ENCODE measurements around the gene KRTAP16-1.

The KRTAP16-1 gene

DNA sequence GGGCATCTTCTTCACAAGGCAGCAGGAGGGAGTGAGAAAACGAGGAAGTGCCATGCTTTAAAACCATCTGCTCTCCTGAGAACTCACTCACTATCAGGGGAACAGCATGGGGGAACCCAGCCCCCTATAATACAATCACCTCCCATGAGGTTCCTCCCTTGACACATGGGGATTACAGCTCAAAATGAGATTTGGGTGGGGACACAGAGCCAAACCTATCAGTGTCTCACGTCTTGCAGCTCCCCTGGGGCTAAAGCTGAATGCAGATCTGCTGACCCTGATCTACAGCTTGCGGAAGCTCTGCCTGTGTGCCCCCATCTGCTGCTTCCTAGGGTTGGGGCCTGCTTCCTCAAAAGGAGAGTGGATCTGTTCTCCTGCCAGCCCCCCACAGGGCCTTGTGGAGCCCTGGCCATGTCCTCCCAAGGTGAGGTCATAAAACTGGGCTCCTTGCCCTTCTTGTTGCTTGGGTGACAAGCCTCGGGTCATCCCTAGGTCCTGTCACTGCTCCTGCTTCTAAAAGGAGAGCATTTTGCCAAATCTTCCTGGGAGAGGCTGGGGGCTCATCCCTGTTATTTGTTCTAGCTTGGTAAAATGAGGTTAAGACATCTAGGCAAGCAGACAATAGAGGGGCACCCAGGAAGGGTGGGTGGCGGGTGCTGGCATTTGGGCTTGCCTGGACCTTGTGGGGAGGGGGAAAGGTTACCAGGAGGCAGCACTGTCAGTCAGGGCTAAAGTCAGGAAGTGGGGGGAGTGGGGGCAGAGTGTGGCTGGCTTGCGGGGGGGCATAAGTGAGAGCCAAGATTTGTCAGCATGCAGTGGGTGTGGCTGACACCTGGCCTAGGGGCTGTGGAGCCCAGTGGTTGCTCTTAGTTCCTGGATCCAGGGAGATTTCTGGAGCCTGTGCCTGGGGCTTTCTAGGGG, 25.5 kb upstream of the KRTAP16-1 start:
- no peak overlapping the region for H3K4me3 Mint-ChIP-seq

DNA sequence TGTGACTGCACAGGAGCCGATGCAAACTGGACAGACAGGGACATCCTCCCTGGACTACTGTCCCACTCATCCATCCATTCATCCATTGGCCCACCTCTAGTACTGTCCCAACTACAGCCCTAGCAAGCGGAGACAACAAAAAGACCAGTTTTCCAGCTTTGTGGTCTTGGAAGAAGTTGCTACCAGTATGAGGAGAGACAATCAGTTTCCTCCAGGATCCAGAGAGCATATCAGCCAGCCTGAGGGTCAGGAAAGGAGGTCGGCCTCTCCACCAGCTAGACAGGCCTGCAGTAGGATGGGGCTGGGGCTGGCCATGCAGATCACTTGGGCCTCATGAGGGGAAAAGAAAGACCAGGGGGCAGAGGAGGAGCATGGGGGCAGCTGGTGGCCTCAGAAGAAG, 24.7 kb upstream of the KRTAP16-1 start:
- H3K9me3 Mint-ChIP-seq = no peaks in the 10 kb centered on the region
- H3K27me3 Mint-ChIP-seq = no peaks in the 10 kb centered on the region
- H3K27ac Mint-ChIP-seq = peak overlapping the region; percentile 36
- no peaks in the 10 kb centered on the region for H3K36me3 Mint-ChIP-seq
- H3K4me3 Mint-ChIP-seq = no peak overlapping the region
- H3K4me1 Mint-ChIP-seq = peaks cover 59% of the 10 kb centered on the region

More for the DNA sequence above, 25.5 kb upstream of the KRTAP16-1 start:
- Mint-ChIP-seq H3K9me3 (no peaks in the 10 kb centered on the region), H3K27ac (no peak overlapping the region), H3K27me3 (no peaks in the 10 kb centered on the region), H3K36me3 (no peaks in the 10 kb centered on the region), H3K4me1 (peaks cover 62% of the 10 kb centered on the region)

DNA sequence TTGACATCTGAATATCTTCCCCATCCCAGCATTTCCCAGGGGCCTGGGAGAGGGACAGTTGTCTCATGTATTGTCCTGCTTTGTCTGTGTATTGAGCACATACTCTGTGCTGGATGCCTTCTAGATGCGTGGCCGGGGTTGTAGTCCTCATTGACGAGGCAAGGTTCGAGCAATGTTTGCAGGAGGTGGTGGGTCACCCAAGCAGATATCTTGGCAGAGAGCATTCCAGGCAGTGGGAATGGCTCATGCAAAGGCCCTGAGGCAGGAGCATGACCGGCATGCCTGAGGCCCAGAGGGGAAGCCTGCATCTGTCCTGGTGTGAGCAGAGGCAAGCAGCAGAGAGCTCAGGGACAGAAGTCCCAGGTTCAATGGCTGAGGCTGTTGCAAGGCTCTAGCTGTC, 24.0 kb upstream of the KRTAP16-1 start:
- Mint-ChIP-seq H3K4me3 (no peak overlapping the region), H3K36me3 (no peaks in the 10 kb centered on the region), H3K27ac (peak overlapping the region; percentile 84), H3K4me1 (peaks cover 59% of the 10 kb centered on the region), H3K27me3 (no peaks in the 10 kb centered on the region), H3K9me3 (no peaks in the 10 kb centered on the region)

DNA sequence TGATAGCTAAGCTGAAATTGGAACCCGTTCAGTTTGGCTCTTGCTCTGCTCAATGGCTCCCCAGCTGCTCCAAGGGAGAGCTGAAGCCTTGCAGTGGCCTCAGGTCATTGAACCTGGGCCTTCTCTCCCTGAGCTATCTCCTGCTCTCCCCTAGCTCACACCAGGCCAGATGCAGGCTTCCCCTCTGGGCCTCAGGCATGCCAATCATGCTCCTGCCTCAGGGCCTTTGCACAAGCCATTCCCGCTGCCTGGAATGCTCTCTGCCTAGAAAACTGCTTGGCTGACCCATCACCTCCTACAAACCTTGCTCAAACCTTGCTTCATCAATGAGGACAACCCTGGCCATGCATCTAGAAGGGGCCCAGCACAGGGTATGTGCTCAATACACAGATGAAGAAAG, 23.1 kb upstream of the KRTAP16-1 start:
- Mint-ChIP-seq H3K4me1 (peaks cover 56% of the 10 kb centered on the region), H3K27ac (no peak overlapping the region), H3K9me3 (no peaks in the 10 kb centered on the region), H3K27me3 (no peaks in the 10 kb centered on the region), H3K4me3 (no peak overlapping the region), H3K36me3 (no peaks in the 10 kb centered on the region)

DNA sequence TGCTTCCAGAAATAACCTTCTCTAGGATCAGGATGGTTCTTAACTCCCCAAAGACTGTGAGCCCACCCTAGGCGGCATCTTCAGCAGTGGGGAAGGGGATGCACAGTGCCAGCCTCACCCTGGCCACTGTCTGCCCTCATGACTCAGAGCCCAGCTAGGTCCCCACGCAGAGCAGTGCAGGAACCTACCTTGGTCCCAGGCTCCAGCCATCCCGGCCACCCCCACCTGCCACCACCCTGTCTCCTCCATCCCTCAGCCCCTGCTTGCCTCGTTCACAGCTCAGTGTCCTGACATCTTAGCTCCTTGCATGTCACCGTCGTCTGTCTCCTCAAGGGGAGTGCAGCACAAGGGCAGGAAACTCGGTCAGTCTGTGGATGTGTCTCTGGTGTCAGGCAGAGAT, 22.5 kb upstream of the KRTAP16-1 start:
- Mint-ChIP-seq H3K27me3 (no peaks in the 10 kb centered on the region), H3K27ac (no peak overlapping the region), H3K4me1 (peaks cover 62% of the 10 kb centered on the region), H3K9me3 (no peaks in the 10 kb centered on the region), H3K4me3 (no peak overlapping the region), H3K36me3 (no peaks in the 10 kb centered on the region)

DNA sequence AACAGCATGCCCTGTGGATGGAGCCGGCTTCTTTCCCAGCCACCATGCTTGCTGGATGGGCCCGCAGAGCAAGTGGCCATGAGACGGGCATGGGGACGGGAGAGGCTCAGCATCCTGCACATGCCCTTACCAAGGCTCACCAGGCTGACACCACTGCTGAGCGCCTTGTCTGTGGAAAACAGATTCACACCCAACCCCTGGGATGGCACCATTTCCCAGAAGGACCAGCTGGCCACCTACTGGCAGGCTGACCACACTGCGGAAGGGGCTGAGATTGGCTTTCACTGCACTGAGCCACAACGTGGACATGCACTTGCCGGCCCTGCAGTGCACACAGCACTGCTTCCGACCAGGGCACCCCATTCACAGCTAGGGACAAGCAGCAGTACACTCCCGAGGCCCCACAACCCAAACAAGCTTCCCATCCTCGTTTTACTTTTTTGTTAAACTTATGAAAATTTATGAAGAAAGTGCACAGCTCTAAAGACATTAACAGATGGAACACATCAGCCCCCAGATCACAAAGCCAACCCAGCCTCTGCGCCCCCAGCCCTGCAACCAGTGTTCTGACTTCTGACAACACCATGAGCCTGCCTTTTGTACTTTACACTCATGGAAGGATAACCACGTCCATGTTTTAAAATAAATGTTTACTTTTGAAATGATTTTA, 20.3 kb upstream of the KRTAP16-1 start:
- H3K9me3 Mint-ChIP-seq = no peaks in the 10 kb centered on the region
- H3K36me3 Mint-ChIP-seq = no peaks in the 10 kb centered on the region
- H3K27ac Mint-ChIP-seq = no peak overlapping the region
- H3K27me3 Mint-ChIP-seq = no peaks in the 10 kb centered on the region
- peaks cover 57% of the 10 kb centered on the region for H3K4me1 Mint-ChIP-seq
- H3K4me3 Mint-ChIP-seq = no peak overlapping the region

DNA sequence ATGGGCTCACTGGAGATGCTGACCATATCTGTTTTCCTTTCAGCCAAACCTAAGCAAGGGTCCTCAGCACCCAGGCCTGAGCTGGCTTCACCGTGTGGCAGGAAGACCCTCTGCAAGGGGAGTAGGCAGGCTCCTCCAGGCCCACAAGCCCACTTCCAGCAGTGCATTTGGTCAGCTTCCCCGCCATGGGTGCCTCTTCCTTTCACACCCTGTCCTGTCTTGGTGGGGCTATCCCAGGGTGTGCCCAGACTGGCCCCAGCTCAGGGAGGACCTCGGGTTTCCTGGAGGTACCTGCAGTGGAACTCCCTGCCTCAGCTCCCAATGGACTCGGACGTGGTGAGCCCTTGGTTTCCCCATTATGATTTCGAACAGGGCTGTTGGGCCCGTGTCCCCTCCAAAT, 19.1 kb upstream of the KRTAP16-1 start:
- H3K27me3 Mint-ChIP-seq = no peaks in the 10 kb centered on the region
- no peak overlapping the region for H3K27ac Mint-ChIP-seq
- H3K9me3 Mint-ChIP-seq = no peaks in the 10 kb centered on the region
- no peak overlapping the region for H3K4me3 Mint-ChIP-seq
- peaks cover 57% of the 10 kb centered on the region for H3K4me1 Mint-ChIP-seq
- no peaks in the 10 kb centered on the region for H3K36me3 Mint-ChIP-seq

DNA sequence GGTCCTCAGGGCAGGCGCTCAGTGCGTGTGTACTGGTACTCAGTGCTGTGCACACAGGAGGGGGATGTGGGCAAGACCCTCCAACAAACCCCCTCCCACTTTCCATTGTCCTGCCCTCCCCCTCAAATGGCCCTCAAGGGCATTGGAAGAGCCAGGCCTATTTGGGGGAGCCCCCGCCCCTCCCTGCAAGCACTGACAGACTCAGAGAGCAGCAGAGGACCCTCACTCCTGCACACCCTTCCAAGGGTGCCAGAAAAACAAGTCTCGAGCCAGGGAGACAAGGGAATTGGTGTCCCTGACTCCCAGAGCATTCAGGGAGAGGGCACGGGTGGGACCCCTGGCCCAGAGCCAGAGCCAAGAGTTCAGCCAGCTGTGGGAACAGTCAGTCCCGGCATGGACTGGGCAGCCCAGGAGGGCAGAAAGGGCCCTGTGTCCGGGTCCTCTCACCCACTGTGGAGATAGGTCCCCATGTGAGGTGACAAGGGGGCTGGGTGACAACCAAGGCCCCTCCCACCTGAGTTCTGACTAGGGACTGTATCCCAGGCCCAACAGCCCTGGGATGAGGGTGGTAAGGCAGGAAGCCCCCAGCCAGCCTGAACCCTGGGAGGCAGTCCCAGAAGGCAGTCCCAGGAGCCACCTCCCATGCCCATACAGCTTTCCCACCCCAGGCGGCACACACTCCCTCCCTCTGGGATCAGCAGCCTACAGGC, 18.5 kb upstream of the KRTAP16-1 start:
- Mint-ChIP-seq H3K36me3 (no peaks in the 10 kb centered on the region), H3K4me1 (peaks cover 60% of the 10 kb centered on the region), H3K27ac (no peak overlapping the region), H3K9me3 (no peaks in the 10 kb centered on the region), H3K27me3 (no peaks in the 10 kb centered on the region), H3K4me3 (no peak overlapping the region)

DNA sequence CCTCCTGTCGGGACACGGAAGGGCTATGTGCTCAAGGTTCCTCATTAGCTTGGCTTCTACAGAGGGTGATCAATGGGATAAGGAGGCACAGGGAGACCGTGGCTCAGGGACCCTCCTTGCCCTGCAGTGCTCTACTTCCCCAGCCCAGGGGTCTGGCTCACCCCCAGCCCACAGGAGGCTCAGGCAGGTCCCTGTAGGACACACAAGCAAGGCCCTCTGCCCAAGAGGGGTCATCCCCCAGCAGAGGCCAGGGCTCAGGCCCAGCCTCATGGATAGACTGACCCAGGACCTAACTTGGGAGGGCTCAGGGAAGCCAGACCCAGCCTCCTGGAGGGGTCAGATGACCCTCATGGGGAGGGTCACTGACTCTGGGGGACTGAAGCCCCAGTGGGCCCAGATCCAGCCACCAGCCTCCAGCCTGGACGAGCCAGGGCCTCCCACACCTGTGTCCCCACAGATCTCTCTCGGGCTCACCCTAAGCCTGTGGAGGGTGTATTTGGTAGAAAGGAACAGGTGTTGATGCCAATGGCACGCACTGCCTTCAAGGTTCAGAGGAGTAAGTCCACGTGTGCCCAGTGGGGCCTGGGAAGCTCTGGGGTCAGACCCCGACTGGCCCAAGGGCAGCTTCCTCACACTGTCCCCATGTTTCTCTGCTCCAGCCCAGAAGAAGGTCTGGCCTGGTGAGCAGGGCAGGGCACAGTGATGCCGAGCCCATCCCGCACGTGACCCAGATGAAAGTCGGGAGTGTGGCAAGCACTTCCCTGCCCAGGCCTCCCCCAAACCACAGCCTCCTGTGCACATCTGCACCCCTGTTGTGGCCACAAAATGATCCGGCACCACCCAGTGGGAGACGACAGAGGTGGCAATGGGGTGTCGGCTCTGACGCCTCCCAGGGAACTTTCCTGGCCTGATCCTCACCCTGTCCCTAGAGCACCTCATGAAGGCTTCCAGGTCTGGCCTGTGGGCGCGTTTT, 17.4 kb upstream of the KRTAP16-1 start:
- Mint-ChIP-seq H3K27me3 (no peaks in the 10 kb centered on the region), H3K4me3 (peak overlapping the region; percentile 11), H3K27ac (no peak overlapping the region), H3K4me1 (peaks cover 71% of the 10 kb centered on the region), H3K36me3 (no peaks in the 10 kb centered on the region), H3K9me3 (no peaks in the 10 kb centered on the region)

DNA sequence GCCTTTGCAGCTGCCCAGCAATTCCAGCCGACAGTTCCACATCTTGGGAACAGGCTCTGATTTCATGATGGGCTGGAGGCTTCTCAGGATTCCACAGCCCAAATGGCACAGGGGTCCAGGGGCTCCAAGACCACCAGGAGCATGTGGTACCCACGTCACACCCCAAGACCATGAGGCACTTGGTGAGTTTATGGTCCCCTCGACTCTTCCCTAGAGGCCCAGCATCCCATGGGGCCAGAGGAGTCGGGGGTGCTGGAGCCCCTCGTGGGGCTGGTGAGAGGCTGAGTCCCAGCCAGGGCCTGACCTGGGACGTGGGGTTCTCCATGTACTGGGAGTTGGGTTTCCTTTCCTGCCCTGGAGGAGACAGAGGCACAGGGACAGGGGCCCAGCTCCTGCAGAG, 16.5 kb upstream of the KRTAP16-1 start:
- H3K9me3 Mint-ChIP-seq = no peaks in the 10 kb centered on the region
- H3K27ac Mint-ChIP-seq = no peak overlapping the region
- H3K36me3 Mint-ChIP-seq = no peaks in the 10 kb centered on the region
- no peak overlapping the region for H3K4me3 Mint-ChIP-seq
- H3K27me3 Mint-ChIP-seq = no peaks in the 10 kb centered on the region
- peaks cover 71% of the 10 kb centered on the region for H3K4me1 Mint-ChIP-seq

DNA sequence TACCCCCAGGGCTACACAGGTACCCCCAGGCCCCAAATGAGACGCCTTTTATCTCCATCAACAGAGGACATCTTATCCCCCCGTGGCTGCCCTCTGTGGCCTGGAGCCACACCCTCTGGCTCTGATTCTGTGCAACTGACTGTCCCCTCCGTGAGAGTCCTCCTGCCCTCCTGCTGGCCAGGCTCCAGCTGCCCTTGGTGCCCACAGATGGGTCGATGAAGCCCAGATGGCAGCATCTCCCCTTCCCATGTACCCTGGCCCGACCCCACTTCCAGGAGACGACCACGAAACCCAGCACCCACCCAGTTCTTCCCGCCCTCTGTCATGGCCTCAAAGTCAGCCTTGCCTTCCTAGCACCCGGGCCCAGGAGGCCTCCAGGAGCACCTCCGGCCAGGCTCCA, 16.0 kb upstream of the KRTAP16-1 start:
- no peak overlapping the region for H3K4me3 Mint-ChIP-seq
- H3K4me1 Mint-ChIP-seq = peaks cover 71% of the 10 kb centered on the region
- H3K27ac Mint-ChIP-seq = no peak overlapping the region
- no peaks in the 10 kb centered on the region for H3K36me3 Mint-ChIP-seq
- H3K9me3 Mint-ChIP-seq = no peaks in the 10 kb centered on the region
- H3K27me3 Mint-ChIP-seq = no peaks in the 10 kb centered on the region

DNA sequence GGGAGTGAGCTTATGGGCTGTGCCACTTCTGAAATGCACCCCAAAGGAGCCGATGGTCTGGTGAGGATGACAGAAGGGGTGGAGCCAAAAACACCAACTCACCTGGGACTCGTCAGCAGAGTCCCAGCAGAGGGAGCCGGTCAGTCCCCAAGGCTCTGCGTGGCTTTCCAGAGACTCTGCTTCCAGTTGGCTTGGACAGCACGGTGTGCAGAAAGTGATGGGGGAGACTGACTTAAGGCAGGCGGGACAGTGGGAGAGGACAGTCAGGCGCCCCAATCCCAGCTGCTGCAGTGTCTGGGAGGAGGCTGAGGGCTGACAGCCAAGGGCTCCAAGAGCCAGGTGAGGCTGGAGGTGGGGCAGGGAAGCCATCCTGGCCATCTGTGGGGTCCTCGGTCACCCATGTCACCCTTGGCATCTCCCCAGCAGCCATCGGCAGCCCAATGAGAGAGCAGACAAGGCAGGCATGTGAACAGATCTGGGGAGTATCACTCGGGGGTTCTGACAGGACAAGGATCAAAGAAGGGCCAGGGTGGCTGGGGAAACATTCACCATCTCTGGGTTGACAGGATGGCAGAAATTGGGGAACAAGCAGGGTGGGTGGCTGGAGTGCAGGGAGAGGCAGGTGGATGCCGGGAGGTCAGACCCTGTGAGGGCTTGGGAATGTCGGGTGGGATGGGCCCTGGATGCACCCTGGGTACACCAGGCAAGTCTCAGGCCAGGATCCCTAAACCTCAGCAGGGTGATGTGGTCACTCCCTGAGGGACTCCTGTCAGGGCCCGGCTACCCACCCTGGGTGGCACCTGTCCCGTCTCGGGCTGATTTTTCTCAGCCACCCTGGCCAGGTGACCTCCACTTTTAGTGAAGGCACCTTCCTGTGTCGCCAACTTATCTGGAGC, 15.3 kb upstream of the KRTAP16-1 start:
- Mint-ChIP-seq H3K36me3 (peaks cover 4% of the 10 kb centered on the region), H3K4me1 (peaks cover 66% of the 10 kb centered on the region), H3K27ac (peak overlapping the region; percentile 70), H3K9me3 (peaks cover 3% of the 10 kb centered on the region), H3K27me3 (no peaks in the 10 kb centered on the region), H3K4me3 (no peak overlapping the region)

DNA sequence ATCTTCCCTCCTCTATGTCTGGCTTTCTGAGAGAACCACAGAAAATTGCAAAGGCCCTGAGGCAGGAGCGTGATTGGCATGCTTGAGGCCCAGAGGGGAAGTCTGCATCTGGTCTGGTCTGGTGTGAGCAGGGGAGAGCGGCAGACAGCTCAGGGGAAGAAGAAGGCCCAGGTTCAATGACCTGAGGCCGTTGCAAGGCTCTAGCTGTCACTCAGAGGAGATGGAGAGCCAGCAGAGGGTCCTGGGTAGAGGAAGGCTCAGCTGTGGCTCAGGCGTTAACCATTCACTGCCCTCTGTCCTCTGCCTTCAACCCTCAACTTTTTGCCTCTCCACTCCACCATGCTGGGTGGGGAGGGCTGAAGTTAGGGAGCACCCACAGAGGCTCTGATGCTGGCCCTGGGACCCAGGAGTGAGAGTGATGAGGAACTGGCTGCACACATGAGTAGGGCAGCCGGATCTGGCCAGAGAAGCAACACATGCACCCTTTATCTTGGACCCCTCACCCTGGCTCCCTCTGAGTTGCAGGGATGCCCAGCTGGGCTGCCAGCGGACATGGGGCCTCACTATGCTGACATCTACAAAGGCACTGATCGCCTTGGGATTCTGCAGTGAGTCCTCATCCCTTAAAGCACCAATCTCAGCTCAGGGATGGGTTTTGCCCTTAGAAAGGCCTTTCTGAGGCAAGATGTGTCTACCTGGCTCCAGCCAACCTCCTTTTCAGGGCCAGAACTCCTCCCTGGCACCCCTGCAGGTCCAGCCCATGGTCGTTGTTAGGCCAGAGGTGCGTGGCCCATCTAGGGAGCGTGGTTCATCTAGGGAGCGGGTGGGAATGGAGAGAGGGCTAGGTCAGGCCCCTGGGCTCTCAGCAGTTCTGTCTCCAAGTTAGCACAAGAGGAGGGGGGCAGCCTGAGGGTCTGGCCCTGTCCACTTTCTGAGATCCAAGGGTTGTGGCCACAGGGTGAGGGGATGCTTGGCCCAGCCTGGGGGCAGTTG, 14.1 kb upstream of the KRTAP16-1 start:
- Mint-ChIP-seq H3K27ac (peak overlapping the region; percentile 49), H3K36me3 (peaks cover 6% of the 10 kb centered on the region), H3K4me1 (peaks cover 60% of the 10 kb centered on the region), H3K9me3 (peaks cover 9% of the 10 kb centered on the region), H3K4me3 (no peak overlapping the region), H3K27me3 (no peaks in the 10 kb centered on the region)
